ENCODE data around the gene ATP6V1F.

Gene ATP6V1F

GRCh38 chr7:128845987-128846386 is 16.7 kb upstream of the ATP6V1F start:
- no peak overlapping the region for H2AFZ ChIP-seq (ENCODE audit: low read depth, low read length)
- peaks cover 3% of the 10 kb centered on the region; the same call in 1 of the 2 replicates for H3K4me1 ChIP-seq (ENCODE audit: low read length)
- no peaks in the 10 kb centered on the region for H4K20me1 ChIP-seq (ENCODE audit: insufficient read depth, low read length)
- H3K4me2 ChIP-seq (ENCODE audit: low read length) = no peak overlapping the region
- H3K9ac ChIP-seq (ENCODE audit: low read length) = no peak overlapping the region
- H3K9me3 ChIP-seq (ENCODE audit: insufficient read depth, low read length) = no peaks in the 10 kb centered on the region
- TF ChIP-seq CTCF (IDR thresholded peaks at IDR 0.05; ENCODE audit: low read depth, low read length) (no peak), EZH2phosphoT487 (IDR thresholded peaks at IDR 0.05; ENCODE audit: low read depth) (no peak)
- H3K27ac ChIP-seq (ENCODE audit: low read length) = no peak overlapping the region
- no peaks in the 10 kb centered on the region for H3K27me3 ChIP-seq (ENCODE audit: low read depth, low read length)
- H3K36me3 ChIP-seq (replicated peaks; ENCODE audit: low read depth, low read length) = no peaks in the 10 kb centered on the region
- no peak overlapping the region for H3K4me3 ChIP-seq (ENCODE audit: low read length)
- no peaks in the 10 kb centered on the region for H3K79me2 ChIP-seq (ENCODE audit: low read length)

GRCh38 chr7:128846781-128847444 is 15.7 kb upstream of the ATP6V1F start:
- Histone ChIP-seq H3K9ac (ENCODE audit: low read length) (no peak overlapping the region), H3K4me1 (ENCODE audit: low read length) (peaks cover under 1% of the 10 kb centered on the region; the same call in 1 of the 2 replicates), H3K27ac (ENCODE audit: low read length) (no peak overlapping the region), H3K79me2 (ENCODE audit: low read length) (no peaks in the 10 kb centered on the region), H3K27me3 (ENCODE audit: low read depth, low read length) (no peaks in the 10 kb centered on the region), H2AFZ (ENCODE audit: low read depth, low read length) (no peak overlapping the region), H3K36me3 (replicated peaks; ENCODE audit: low read depth, low read length) (no peaks in the 10 kb centered on the region), H3K9me3 (ENCODE audit: insufficient read depth, low read length) (no peaks in the 10 kb centered on the region), H3K4me3 (ENCODE audit: low read length) (no peak overlapping the region), H3K4me2 (ENCODE audit: low read length) (no peak overlapping the region), H4K20me1 (ENCODE audit: insufficient read depth, low read length) (no peaks in the 10 kb centered on the region)
- TF ChIP-seq EZH2phosphoT487 (IDR thresholded peaks at IDR 0.05; ENCODE audit: low read depth) (no peak), CTCF (IDR thresholded peaks at IDR 0.05; ENCODE audit: low read depth, low read length) (no peak)

- no peaks in the 10 kb centered on the region for H3K79me2 ChIP-seq (ENCODE audit: low read length)
- no peak overlapping the region for H3K27ac ChIP-seq (ENCODE audit: low read length)
- H3K27me3 ChIP-seq (ENCODE audit: low read depth, low read length) = no peaks in the 10 kb centered on the region
- H3K4me2 ChIP-seq (ENCODE audit: low read length) = no peak overlapping the region
- H3K4me1 ChIP-seq (ENCODE audit: low read length) = no peaks in the 10 kb centered on the region; the same call in 1 of the 2 replicates
- no peak for TF ChIP-seq CTCF (IDR thresholded peaks at IDR 0.05; ENCODE audit: low read depth, low read length)
- TF ChIP-seq EZH2phosphoT487 (IDR thresholded peaks at IDR 0.05; ENCODE audit: low read depth) = no peak
- no peaks in the 10 kb centered on the region for H3K36me3 ChIP-seq (replicated peaks; ENCODE audit: low read depth, low read length)
- H4K20me1 ChIP-seq (ENCODE audit: insufficient read depth, low read length) = no peaks in the 10 kb centered on the region
- H3K4me3 ChIP-seq (ENCODE audit: low read length) = no peak overlapping the region
- no peak overlapping the region for H2AFZ ChIP-seq (ENCODE audit: low read depth, low read length)
- H3K9me3 ChIP-seq (ENCODE audit: insufficient read depth, low read length) = no peaks in the 10 kb centered on the region
- H3K9ac ChIP-seq (ENCODE audit: low read length) = no peak overlapping the region
Measured at GRCh38 chr7:128847721-128848211, 14.9 kb upstream of the ATP6V1F start.

GRCh38 chr7:128848289-128849155 is 14.1 kb upstream of the ATP6V1F start:
- H3K9me3 ChIP-seq (ENCODE audit: insufficient read depth, low read length) = no peaks in the 10 kb centered on the region
- H3K9ac ChIP-seq (ENCODE audit: low read length) = no peak overlapping the region
- H3K36me3 ChIP-seq (replicated peaks; ENCODE audit: low read depth, low read length) = no peaks in the 10 kb centered on the region
- H2AFZ ChIP-seq (ENCODE audit: low read depth, low read length) = no peak overlapping the region
- no peaks in the 10 kb centered on the region for H4K20me1 ChIP-seq (ENCODE audit: insufficient read depth, low read length)
- no peaks in the 10 kb centered on the region for H3K79me2 ChIP-seq (ENCODE audit: low read length)
- H3K27me3 ChIP-seq (ENCODE audit: low read depth, low read length) = no peaks in the 10 kb centered on the region
- H3K27ac ChIP-seq (ENCODE audit: low read length) = no peak overlapping the region
- TF ChIP-seq EZH2phosphoT487 (IDR thresholded peaks at IDR 0.05; ENCODE audit: low read depth) (no peak), CTCF (IDR thresholded peaks at IDR 0.05; ENCODE audit: low read depth, low read length) (no peak)
- H3K4me1 ChIP-seq (ENCODE audit: low read length) = no peaks in the 10 kb centered on the region; the same call in 1 of the 2 replicates
- H3K4me3 ChIP-seq (ENCODE audit: low read length) = no peak overlapping the region
- no peak overlapping the region for H3K4me2 ChIP-seq (ENCODE audit: low read length)
